ENCODE results near the gene EEF1AKMT1. TPM values are rescaled to one million over a fixed set of nuclear protein-coding genes. Genes with fewer than 3 reads are reported as not detected.

Gene EEF1AKMT1
- total RNA-seq, 1 donor from 2014 or later = 5.3 TPM

- DNase-seq (ENCODE audit: low read depth) (no peak), FAIRE-seq (no peak)
- H3K27me3 ChIP-seq (ENCODE audit: control insufficient read depth, insufficient read depth, low read length) = peaks cover 4% of the 10 kb centered on the region
- TF ChIP-seq CTCF (IDR thresholded peaks at IDR 0.05; ENCODE audit: insufficient read depth, low read length, severe bottlenecking) = no peak
- no peak overlapping the region for H3K4me3 ChIP-seq (ENCODE audit: low read depth, low read length)
- no peaks in the 10 kb centered on the region for H3K36me3 ChIP-seq (ENCODE audit: control insufficient read depth, insufficient read depth, low read length)
Measured at GRCh38 chr13:20721058-20721453, 52.7 kb downstream of the EEF1AKMT1 start.

GRCh38 chr13:20720499-20720898 is 53.3 kb downstream of the EEF1AKMT1 start:
- DNase-seq (ENCODE audit: low read depth) (no peak), FAIRE-seq (no peak)
- peaks cover 4% of the 10 kb centered on the region for H3K27me3 ChIP-seq (ENCODE audit: control insufficient read depth, insufficient read depth, low read length)
- TF ChIP-seq CTCF (IDR thresholded peaks at IDR 0.05; ENCODE audit: insufficient read depth, low read length, severe bottlenecking) = no peak
- H3K36me3 ChIP-seq (ENCODE audit: control insufficient read depth, insufficient read depth, low read length) = no peaks in the 10 kb centered on the region
- no peak overlapping the region for H3K4me3 ChIP-seq (ENCODE audit: low read depth, low read length)

GRCh38 chr13:20719783-20720182 is 54.0 kb downstream of the EEF1AKMT1 start:
- DNase-seq (ENCODE audit: low read depth) (no peak), FAIRE-seq (no peak)
- Histone ChIP-seq H3K36me3 (ENCODE audit: control insufficient read depth, insufficient read depth, low read length) (no peaks in the 10 kb centered on the region), H3K4me3 (ENCODE audit: low read depth, low read length) (no peak overlapping the region), H3K27me3 (ENCODE audit: control insufficient read depth, insufficient read depth, low read length) (peaks cover 4% of the 10 kb centered on the region)
- TF ChIP-seq CTCF (IDR thresholded peaks at IDR 0.05; ENCODE audit: insufficient read depth, low read length, severe bottlenecking) = no peak

GRCh38 chr13:20718958-20719566 is 54.7 kb downstream of the EEF1AKMT1 start:
- DNase-seq (ENCODE audit: low read depth) = no peak
- no peak for TF ChIP-seq CTCF (IDR thresholded peaks at IDR 0.05; ENCODE audit: insufficient read depth, low read length, severe bottlenecking)
- Histone ChIP-seq H3K27me3 (ENCODE audit: control insufficient read depth, insufficient read depth, low read length) (peaks cover 4% of the 10 kb centered on the region), H3K36me3 (ENCODE audit: control insufficient read depth, insufficient read depth, low read length) (no peaks in the 10 kb centered on the region), H3K4me3 (ENCODE audit: low read depth, low read length) (no peak overlapping the region)
- peak; percentile 13 for FAIRE-seq

- Histone ChIP-seq H3K36me3 (ENCODE audit: control insufficient read depth, insufficient read depth, low read length) (no peaks in the 10 kb centered on the region), H3K4me3 (ENCODE audit: low read depth, low read length) (no peak overlapping the region), H3K27me3 (ENCODE audit: control insufficient read depth, insufficient read depth, low read length) (peaks cover 5% of the 10 kb centered on the region)
- DNase-seq (ENCODE audit: low read depth) (no peak), FAIRE-seq (peak; percentile 66)
- TF ChIP-seq CTCF (IDR thresholded peaks at IDR 0.05; ENCODE audit: insufficient read depth, low read length, severe bottlenecking) = no peak
Measured at GRCh38 chr13:20717581-20718542, 55.9 kb downstream of the EEF1AKMT1 start.

Data from bronchial epithelial cell (primary cell).